Neural crest cell (in vitro differentiated cells): Measurements from ENCODE around the gene GPANK1. TPM values are rescaled to one million over a fixed set of nuclear protein-coding genes. Genes with fewer than 3 reads are reported as not detected.

Experiments used
- DNase-seq: peaks from one replicate; pipeline ENCODE4 v3.0.0; 2021; ENCODE audit warnings: low read depth, mixed read lengths, low spot score
- H3K27ac Mint-ChIP-seq: one replicate; pipeline ENCODE4 v1.8.0; 2021; ENCODE audit warnings: mild to moderate bottlenecking, mixed read lengths; ENCODE audit not compliant: unreplicated experiment
- H3K27me3 Mint-ChIP-seq: 2 replicates; pipeline ENCODE4 v1.8.0; 2021; ENCODE audit warnings: low read depth, mild to moderate bottlenecking, mixed read lengths
- H3K36me3 Mint-ChIP-seq: 2 replicates; pipeline ENCODE4 v1.8.0; 2021; ENCODE audit warnings: low read depth, mild to moderate bottlenecking, mixed read lengths
- H3K4me1 Mint-ChIP-seq: 2 replicates; pipeline ENCODE4 v1.8.0; 2021; ENCODE audit warnings: mixed read lengths
- H3K4me3 Mint-ChIP-seq: one replicate; pipeline ENCODE4 v1.8.0; 2021; ENCODE audit warnings: mild to moderate bottlenecking, mixed read lengths
- H3K9me3 Mint-ChIP-seq: 2 replicates; pipeline ENCODE4 v1.8.0; 2021; ENCODE audit warnings: mixed read lengths
- CTCF ChIP-seq: fragments of 200-600 bp; sonication (generic); conservative IDR thresholded peaks from 2 replicates; pipeline ENCODE4 v1.5.0; 2021; ENCODE audit warnings: antibody characterized with exemption, mild to moderate bottlenecking
- total RNA-seq: library from RNA; stranded (reverse); gene quantifications from 2 replicates; pipeline ENCODE4 v1.2.1, GENCODE V29; 2021

The GPANK1 gene
- total RNA-seq, 1 donor from 2014 or later: 16.8 TPM

GRCh38 chr6:31657406-31658157, 7.2 kb downstream of the GPANK1 start:
- DNase-seq: no peak
- Mint-ChIP-seq H3K9me3 (no peaks in the 10 kb centered on the region), H3K4me3 (peak overlapping the region; percentile 93), H3K27me3 (peaks cover 4% of the 10 kb centered on the region), H3K27ac (no peak overlapping the region), H3K36me3 (no peaks in the 10 kb centered on the region), H3K4me1 (peaks cover 50% of the 10 kb centered on the region)
- no peak for TF ChIP-seq CTCF

- Mint-ChIP-seq H3K27ac (peak within 1 kb of the TSS; percentile 12), H3K36me3 (peaks cover 7% of the 10 kb centered on the region), H3K27me3 (peaks cover 9% of the 10 kb centered on the region), H3K4me3 (peak within 1 kb of the TSS; percentile 79), H3K9me3 (no peaks in the 10 kb centered on the region), H3K4me1 (peaks cover 58% of the 10 kb centered on the region)
- TF ChIP-seq CTCF: no peak
- no peak for DNase-seq
Measured at GRCh38 chr6:31655349-31656237, 9.2 kb downstream of the GPANK1 start, which contains the start of gene APOM. Gene APOM (plus strand): TSS chr6:31655894. CDS start chr6:31655967, 73 bp downstream.

GRCh38 chr6:31654574-31655348, 10.0 kb downstream of the GPANK1 start:
- Mint-ChIP-seq H3K27me3 (peaks cover 9% of the 10 kb centered on the region), H3K4me1 (peaks cover 56% of the 10 kb centered on the region), H3K36me3 (peaks cover 7% of the 10 kb centered on the region), H3K4me3 (peak overlapping the region; percentile 79), H3K9me3 (no peaks in the 10 kb centered on the region), H3K27ac (peak overlapping the region; percentile 12)
- no peak for DNase-seq
- no peak for TF ChIP-seq CTCF

- DNase-seq: no peak
- peak overlapping the region; percentile 94 for H3K4me3 Mint-ChIP-seq
- peak overlapping the region; percentile 100 for H3K27ac Mint-ChIP-seq
- no peaks in the 10 kb centered on the region for H3K9me3 Mint-ChIP-seq
- TF ChIP-seq CTCF: no peak
- H3K27me3 Mint-ChIP-seq: peaks cover 9% of the 10 kb centered on the region
- peaks cover 45% of the 10 kb centered on the region for H3K4me1 Mint-ChIP-seq
- peaks cover 13% of the 10 kb centered on the region for H3K36me3 Mint-ChIP-seq
Measured at GRCh38 chr6:31652925-31653724, 11.7 kb downstream of the GPANK1 start.
